Effector memory CD4-positive, alpha-beta T cell (primary cell): ENCODE measurements around the gene CCPG1.

Experiments used
- DNase-seq, 3 donors: peaks; one replicate each; pipeline ENCODE4 v3.0.0-alpha.2; 2020
- H3K27ac ChIP-seq: 2 replicates; pipeline ENCODE4 v1.7.0; 2013; ENCODE audit warnings: mild to moderate bottlenecking, low read length, moderate library complexity; ENCODE audit not compliant: insufficient read depth, poor library complexity, severe bottlenecking
- H3K27me3 ChIP-seq: replicated peaks from 2 replicates; pipeline ENCODE4 v1.7.0; 2013; ENCODE audit warnings: mild to moderate bottlenecking, low read length; ENCODE audit not compliant: insufficient read depth, control insufficient read depth, poor library complexity, severe bottlenecking
- H3K36me3 ChIP-seq: 2 replicates; pipeline ENCODE4 v1.7.0; 2013; ENCODE audit warnings: mild to moderate bottlenecking, low read length, moderate library complexity; ENCODE audit not compliant: control insufficient read depth, insufficient read depth
- H3K4me1 ChIP-seq: 2 replicates; pipeline ENCODE4 v1.7.0; 2013; ENCODE audit warnings: low read length, mild to moderate bottlenecking; ENCODE audit not compliant: control insufficient read depth, insufficient read depth, poor library complexity, severe bottlenecking
- H3K4me3 ChIP-seq: 2 replicates; pipeline ENCODE4 v1.7.0; 2013; ENCODE audit warnings: low read length, low read depth, mild to moderate bottlenecking; ENCODE audit not compliant: insufficient read depth, poor library complexity, severe bottlenecking
- H3K9me3 ChIP-seq: 2 replicates; pipeline ENCODE4 v1.7.0; 2013; ENCODE audit warnings: mild to moderate bottlenecking, low read length, moderate library complexity; ENCODE audit not compliant: control insufficient read depth

The CCPG1 gene

DNA sequence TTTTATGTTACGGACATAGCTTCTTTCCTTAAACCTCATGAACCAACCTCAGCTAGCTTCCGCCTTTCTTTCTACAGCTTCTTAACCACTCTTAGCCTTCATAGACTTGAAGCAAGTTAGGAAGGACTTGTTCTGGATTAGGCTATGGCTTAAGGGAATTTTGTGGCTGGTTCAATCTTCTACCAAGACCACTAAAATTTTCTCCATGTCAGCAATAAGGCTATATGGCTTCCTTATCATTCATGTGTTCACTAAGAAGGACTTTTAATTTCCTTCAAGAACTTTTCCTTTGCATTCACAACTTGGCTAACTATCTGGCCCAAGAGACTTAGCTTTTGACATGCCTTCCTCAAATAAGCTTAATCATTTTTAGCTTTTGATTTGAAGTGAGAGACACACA, 24.5 kb downstream of the CCPG1 start:
- Histone ChIP-seq H3K27ac (no peak overlapping the region), H3K36me3 (peaks cover 18% of the 10 kb centered on the region), H3K9me3 (no peaks in the 10 kb centered on the region), H3K27me3 (no peaks in the 10 kb centered on the region), H3K4me1 (no peaks in the 10 kb centered on the region), H3K4me3 (no peak overlapping the region)
- no peak for DNase-seq

DNA sequence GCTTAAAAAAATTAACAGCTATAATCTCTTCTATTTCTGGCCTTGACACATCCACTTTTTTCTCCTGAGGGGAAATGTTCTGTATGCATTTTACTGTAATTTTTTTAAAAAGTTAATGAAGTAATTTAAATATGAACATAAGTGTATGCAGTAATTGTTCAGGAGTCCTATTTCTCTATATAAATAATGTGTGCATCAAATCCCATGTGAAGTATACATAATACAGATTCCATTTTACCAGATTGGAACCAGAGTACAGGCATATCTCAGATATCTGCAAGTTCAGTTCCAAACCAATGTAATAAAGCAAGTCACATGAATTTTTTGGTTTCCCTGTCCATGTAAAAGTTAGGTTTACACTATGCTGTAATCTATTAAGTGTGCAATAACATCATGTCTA, 26.6 kb downstream of the CCPG1 start:
- H3K9me3 ChIP-seq: no peaks in the 10 kb centered on the region
- H3K27me3 ChIP-seq: no peaks in the 10 kb centered on the region
- no peak overlapping the region for H3K4me3 ChIP-seq
- no peak for DNase-seq
- no peaks in the 10 kb centered on the region for H3K4me1 ChIP-seq
- H3K36me3 ChIP-seq: peaks cover 22% of the 10 kb centered on the region
- H3K27ac ChIP-seq: no peak overlapping the region

DNA sequence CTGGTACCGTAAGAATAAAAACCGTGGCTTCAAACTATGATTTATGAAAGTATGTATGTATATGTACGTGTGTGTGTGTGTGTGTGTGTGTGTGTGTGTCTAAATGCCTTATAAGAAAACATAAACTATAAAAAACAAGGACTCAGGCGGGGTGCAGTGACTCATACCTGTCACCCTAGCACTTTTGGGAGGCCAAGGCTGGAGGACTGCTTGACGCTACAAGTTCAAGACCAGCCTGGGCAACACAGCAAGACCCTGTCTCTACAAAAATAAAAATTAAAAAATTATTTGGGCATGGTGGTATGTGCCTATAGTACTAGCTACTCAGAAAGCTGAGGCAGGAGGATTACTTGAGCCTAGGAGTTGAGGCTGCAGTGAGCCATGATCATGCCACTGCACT, 29.1 kb downstream of the CCPG1 start:
- no peaks in the 10 kb centered on the region for H3K9me3 ChIP-seq
- no peak overlapping the region for H3K4me3 ChIP-seq
- no peaks in the 10 kb centered on the region for H3K4me1 ChIP-seq
- peaks cover 32% of the 10 kb centered on the region for H3K36me3 ChIP-seq
- DNase-seq: no peak
- H3K27me3 ChIP-seq: no peaks in the 10 kb centered on the region
- no peak overlapping the region for H3K27ac ChIP-seq

DNA sequence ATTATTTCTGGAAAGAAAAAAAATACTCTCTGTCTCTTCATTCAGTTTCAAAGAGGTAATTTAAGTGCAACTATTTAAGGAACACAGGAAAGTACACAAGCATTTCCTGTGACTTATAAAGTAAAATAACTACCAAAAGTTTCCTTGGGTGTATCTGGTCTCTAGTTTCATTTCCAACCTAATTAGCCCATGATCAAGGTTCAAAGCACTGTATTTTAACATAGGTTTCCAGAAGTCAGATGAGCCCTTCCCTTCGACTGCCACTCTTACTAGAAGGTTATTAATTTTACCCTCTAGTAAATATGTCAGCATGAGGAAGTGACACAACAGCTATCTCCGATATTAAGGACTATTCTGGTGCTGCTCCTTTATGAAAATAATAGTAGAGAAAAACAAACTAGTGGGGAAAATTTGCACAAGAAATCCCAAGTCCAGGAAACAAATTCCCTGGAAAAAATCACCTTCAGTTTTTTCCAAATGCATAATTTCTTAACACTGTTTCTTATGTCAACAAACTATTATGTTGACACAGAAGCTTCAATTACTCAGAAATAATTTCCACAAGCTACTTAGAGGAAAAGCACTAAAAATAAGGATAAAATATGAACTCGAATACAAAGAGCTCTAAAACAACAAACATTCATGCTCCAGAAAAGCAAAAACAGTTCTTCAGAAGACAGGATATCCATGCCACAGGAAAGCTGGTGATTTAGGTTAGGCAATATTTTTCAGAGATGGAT, 35.3 kb downstream of the CCPG1 start:
- Histone ChIP-seq H3K9me3 (no peaks in the 10 kb centered on the region), H3K4me1 (no peaks in the 10 kb centered on the region), H3K36me3 (peaks cover 26% of the 10 kb centered on the region), H3K27ac (no peak overlapping the region), H3K27me3 (no peaks in the 10 kb centered on the region), H3K4me3 (no peak overlapping the region)
- DNase-seq: no peak

DNA sequence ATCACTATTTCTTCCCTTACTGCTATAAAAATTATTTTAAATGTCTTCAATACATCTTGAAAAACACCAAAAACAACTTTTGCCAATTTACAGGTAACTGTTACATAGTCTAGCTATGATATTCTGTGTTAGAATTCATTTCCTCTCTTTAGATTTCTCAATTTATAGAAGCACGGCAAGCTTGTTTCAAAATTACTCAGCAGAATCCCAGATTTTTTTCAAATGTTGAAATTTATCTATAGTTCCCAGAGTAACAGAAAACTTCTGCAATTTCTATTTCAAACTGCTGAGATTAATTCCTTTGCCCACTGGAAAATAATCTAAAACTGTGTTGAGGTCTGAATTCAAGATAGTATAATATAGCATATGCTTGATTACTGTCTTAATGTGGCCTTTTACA, 41.2 kb downstream of the CCPG1 start:
- Histone ChIP-seq H3K4me3 (no peak overlapping the region), H3K27me3 (no peaks in the 10 kb centered on the region), H3K27ac (no peak overlapping the region), H3K36me3 (peaks cover 12% of the 10 kb centered on the region), H3K9me3 (no peaks in the 10 kb centered on the region), H3K4me1 (no peaks in the 10 kb centered on the region)
- DNase-seq: no peak

DNA sequence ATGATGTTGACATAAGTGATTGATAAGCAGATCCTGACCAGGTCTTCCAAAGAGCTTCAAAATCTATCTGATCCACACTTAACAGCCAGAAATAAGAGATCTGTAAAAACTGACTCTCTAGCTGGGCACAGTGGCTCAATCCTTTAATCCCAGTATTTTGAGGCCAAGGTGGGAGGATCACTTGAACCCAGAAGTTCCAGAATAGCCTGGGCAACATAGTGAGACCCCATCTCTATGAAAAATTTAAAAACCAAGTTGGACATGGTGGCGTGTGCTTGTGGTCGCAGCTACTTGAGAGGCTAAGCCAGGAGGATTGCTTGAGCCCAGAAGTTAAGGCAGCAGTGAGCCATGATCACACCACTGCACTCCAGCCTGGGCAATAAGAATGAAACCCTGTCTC, 45.5 kb downstream of the CCPG1 start:
- H3K4me3 ChIP-seq: no peak overlapping the region
- H3K27me3 ChIP-seq: no peaks in the 10 kb centered on the region
- no peak for DNase-seq
- peaks cover 7% of the 10 kb centered on the region for H3K36me3 ChIP-seq
- H3K9me3 ChIP-seq: no peaks in the 10 kb centered on the region
- H3K27ac ChIP-seq: no peak overlapping the region
- no peaks in the 10 kb centered on the region for H3K4me1 ChIP-seq

DNA sequence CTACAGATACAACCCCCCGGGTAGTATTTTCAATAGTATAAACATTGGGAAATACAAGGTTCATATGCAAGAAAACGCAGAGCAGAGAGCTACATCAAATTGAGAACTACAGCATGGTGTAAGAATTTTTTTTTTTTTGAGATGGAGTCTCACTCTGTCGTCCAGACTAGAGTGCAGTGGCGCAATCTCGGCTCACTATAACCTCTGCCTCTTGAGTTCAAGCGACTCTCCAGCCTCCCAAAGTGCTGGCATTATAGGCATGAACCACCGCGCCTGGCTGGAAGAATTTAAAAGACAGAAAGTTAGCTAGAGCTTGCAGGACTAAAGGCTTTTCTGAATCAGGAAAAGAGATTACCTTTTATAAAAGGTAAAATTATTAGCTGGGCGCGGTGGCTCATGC, 47.1 kb downstream of the CCPG1 start:
- DNase-seq: no peak
- no peaks in the 10 kb centered on the region for H3K27me3 ChIP-seq
- H3K9me3 ChIP-seq: no peaks in the 10 kb centered on the region
- no peaks in the 10 kb centered on the region for H3K4me1 ChIP-seq
- H3K36me3 ChIP-seq: peaks cover 13% of the 10 kb centered on the region
- H3K4me3 ChIP-seq: no peak overlapping the region
- no peak overlapping the region for H3K27ac ChIP-seq

DNA sequence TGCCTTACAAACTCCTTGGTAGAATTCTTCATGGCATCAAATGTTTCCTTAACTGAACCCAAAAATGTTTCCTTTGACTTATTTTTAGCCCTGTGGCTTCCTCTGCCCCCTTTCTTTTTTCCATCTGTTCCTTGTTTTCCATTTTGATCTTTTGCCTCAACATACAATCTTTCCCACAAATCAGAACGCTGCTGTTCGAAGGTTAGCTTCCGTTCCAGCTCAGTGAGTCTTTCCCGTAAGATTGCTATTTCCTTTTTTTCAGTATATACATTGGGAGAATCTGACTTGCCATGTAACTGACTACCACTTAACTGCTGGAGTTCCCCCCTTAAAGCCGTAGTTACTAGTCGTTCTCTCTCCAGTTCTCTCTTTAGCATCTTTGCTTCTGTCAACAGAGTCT, 47.9 kb downstream of the CCPG1 start:
- DNase-seq: no peak
- Histone ChIP-seq H3K27ac (no peak overlapping the region), H3K4me3 (no peak overlapping the region), H3K4me1 (no peaks in the 10 kb centered on the region), H3K27me3 (no peaks in the 10 kb centered on the region), H3K9me3 (no peaks in the 10 kb centered on the region), H3K36me3 (peaks cover 13% of the 10 kb centered on the region)

DNA sequence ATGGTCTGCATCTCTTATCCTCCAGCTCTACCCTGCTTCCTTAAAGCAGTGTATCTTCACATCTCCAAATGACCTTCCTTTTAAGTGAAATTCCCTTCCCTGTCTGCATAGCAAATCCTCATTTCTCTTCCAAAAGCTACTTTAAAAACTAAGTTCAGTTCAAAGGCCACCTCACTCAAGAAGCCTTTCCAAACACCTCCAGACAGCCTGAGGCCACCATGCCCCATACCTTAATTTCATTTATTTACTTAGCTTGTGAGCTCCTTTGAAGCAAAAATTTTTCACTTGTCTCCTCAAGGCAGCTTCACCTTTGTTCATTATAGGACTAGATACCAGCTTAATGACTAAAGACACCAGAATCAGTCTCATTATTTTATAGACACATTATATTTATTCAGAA, 49.7 kb downstream of the CCPG1 start:
- no peaks in the 10 kb centered on the region for H3K4me1 ChIP-seq
- no peaks in the 10 kb centered on the region for H3K27me3 ChIP-seq
- DNase-seq: no peak
- H3K36me3 ChIP-seq: peaks cover 15% of the 10 kb centered on the region
- H3K27ac ChIP-seq: no peak overlapping the region
- H3K4me3 ChIP-seq: no peak overlapping the region
- H3K9me3 ChIP-seq: no peaks in the 10 kb centered on the region

DNA sequence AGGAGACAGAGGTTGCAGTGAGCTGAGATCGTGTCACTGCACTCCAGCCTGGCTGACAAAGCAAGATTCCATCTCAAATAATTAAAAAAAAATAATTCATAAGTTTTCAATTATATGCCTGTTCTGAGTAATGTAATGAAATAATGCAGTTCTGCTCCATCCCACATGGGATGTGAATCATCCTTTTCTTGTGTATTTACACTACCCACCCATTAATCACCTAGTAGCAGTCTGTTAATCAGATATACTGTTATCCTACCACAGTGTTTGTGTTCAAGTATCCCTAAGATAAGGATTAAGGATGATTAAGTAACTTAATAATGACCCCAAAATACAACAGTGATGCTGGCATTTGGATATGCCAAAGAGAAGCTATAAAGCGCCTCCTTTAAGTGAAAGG, 50.4 kb downstream of the CCPG1 start:
- Histone ChIP-seq H3K27ac (no peak overlapping the region), H3K9me3 (no peaks in the 10 kb centered on the region), H3K4me3 (no peak overlapping the region), H3K4me1 (no peaks in the 10 kb centered on the region), H3K27me3 (no peaks in the 10 kb centered on the region), H3K36me3 (peaks cover 16% of the 10 kb centered on the region)
- DNase-seq: no peak
